HG03342 (cell line): Measurements from ENCODE around the gene RASA3.
"Not testable (repeated sequence)": the region's sequence is repeated elsewhere in the genome, so short reads cannot be mapped to it uniquely, and the experiment has no call there.

Experiments
- ATAC-seq: cut with Tn5 transposase; IDR thresholded peaks from one replicate; pipeline ENCODE4 v1.9.1; 2021; ENCODE audit warnings: mild to moderate bottlenecking, moderate library complexity; ENCODE audit not compliant: unreplicated experiment

Gene RASA3

GRCh38 chr13:114128624-114129522 lies 3.5 kb downstream of the RASA3 start:
- peak; percentile 61 for ATAC-seq

- no peak for ATAC-seq
These were observed 4.1 kb downstream of the RASA3 start for GRCh38 chr13:114128348-114128623.

- no peak for ATAC-seq
These were observed 4.7 kb downstream of the RASA3 start for GRCh38 chr13:114127473-114128347.

- no peak for ATAC-seq
These were observed 5.5 kb downstream of the RASA3 start for GRCh38 chr13:114126789-114127472.

- ATAC-seq: not testable (repeated sequence)
These were observed 6.3 kb downstream of the RASA3 start for GRCh38 chr13:114126086-114126485.

GRCh38 chr13:114125589-114125988 lies 6.8 kb downstream of the RASA3 start:
- no peak for ATAC-seq

GRCh38 chr13:114124921-114125320 lies 7.5 kb downstream of the RASA3 start:
- no peak for ATAC-seq

GRCh38 chr13:114124431-114124830 lies 8.0 kb downstream of the RASA3 start:
- no peak for ATAC-seq

GRCh38 chr13:114123876-114124275 lies 8.5 kb downstream of the RASA3 start:
- no peak for ATAC-seq

GRCh38 chr13:114123448-114123847 lies 9.0 kb downstream of the RASA3 start:
- no peak for ATAC-seq

GRCh38 chr13:114122591-114123211 lies 9.7 kb downstream of the RASA3 start:
- no peak for ATAC-seq

GRCh38 chr13:114122127-114122511 lies 10.3 kb downstream of the RASA3 start:
- ATAC-seq: no peak

GRCh38 chr13:114121496-114122126 lies 10.8 kb downstream of the RASA3 start:
- no peak for ATAC-seq

- ATAC-seq: no peak
These were observed 11.4 kb downstream of the RASA3 start for GRCh38 chr13:114121031-114121430.

- ATAC-seq: no peak
These were observed 11.8 kb downstream of the RASA3 start for GRCh38 chr13:114120591-114121011.

- no peak for ATAC-seq
These were observed 13.2 kb downstream of the RASA3 start for GRCh38 chr13:114119196-114119595.

GRCh38 chr13:114118511-114119123 lies 13.8 kb downstream of the RASA3 start:
- ATAC-seq: no peak

GRCh38 chr13:114118086-114118485 lies 14.3 kb downstream of the RASA3 start:
- no peak for ATAC-seq

- not testable (repeated sequence) for ATAC-seq
These were observed 15.0 kb downstream of the RASA3 start for GRCh38 chr13:114117341-114117874.

- ATAC-seq: no peak
These were observed 15.7 kb downstream of the RASA3 start for GRCh38 chr13:114116734-114117133.
